ENCODE data around the gene ADAMTSL3. TPM values are rescaled to one million over a fixed set of nuclear protein-coding genes. Genes with fewer than 3 reads are reported as not detected.
A peak's percentile ranks its signal among the peaks of the same experiment; 100 is the strongest.
"Not testable (repeated sequence)": the region's sequence is repeated elsewhere in the genome, so short reads cannot be mapped to it uniquely, and the experiment has no call there.

The ADAMTSL3 gene
- total RNA-seq, 1 experiment from 2014 or later, result 1.8 TPM

DNA sequence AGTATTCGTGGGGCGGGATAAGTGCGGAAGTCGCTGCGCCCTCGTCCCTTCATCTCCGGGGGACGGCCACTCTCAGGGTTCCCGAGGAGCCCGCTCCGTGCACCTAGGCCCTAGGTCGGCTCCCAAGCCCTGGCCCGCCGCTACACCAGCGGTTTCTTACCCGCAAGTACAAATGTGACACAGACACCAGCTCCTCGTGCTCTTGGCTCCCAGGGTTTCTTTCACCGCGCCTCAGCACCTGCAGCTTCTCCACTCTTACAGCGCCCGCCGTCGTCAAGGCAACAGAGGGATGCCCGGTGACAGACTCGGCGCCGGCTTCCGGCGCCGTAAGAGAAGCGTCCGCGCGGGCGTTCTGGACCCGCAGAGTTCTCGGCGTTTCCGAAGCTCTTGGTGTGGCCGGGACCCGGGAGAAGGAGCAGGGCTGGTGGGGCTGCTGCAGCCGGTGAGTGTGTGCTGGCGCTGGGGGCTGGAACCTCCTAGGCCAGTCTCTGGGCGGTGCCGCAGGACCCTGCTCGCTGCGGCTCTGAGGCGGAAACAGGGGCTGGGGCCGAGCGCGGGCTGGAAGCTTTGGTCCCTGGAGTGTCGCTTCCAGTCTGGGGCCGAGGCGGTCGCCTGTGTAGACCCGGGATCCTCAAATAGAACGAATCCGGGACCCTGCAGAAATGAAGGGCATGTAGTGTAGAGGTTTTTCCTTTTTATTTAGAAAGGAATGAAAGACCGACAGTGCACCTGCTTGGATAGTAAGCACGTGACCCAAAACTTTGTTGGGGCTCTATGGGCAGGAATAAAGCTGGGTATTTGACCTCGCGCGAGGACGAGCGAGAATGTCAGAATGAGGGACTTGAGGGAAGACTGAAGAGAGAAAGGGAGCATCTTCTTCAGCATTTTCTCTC lies 426.2 kb downstream of the ADAMTSL3 start:
- ATAC-seq, result peak; percentile 92
- Mint-ChIP-seq H3K4me3 (peak overlapping the region; percentile 82), H3K27ac (no peak overlapping the region), H3K4me1 (peaks cover 10% of the 10 kb centered on the region), H3K36me3 (no peaks in the 10 kb centered on the region), H3K9me3 (no peaks in the 10 kb centered on the region), H3K27me3 (ENCODE audit: low read depth) (peaks cover 88% of the 10 kb centered on the region)
- DNase-seq (ENCODE audit: low spot score), result peak; percentile 77
- TF ChIP-seq FOXP1 (CRISPR knock-in tag; IDR thresholded peaks at IDR 0.05; ENCODE audit: borderline replicate concordance), result no peak
- TF ChIP-seq, protein P1, sequence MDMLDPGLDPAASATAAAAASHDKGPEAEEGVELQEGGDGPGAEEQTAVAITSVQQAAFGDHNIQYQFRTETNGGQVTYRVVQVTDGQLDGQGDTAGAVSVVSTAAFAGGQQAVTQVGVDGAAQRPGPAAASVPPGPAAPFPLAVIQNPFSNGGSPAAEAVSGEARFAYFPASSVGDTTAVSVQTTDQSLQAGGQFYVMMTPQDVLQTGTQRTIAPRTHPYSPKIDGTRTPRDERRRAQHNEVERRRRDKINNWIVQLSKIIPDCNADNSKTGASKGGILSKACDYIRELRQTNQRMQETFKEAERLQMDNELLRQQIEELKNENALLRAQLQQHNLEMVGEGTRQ (CRISPR knock-in tag; IDR thresholded peaks at IDR 0.05), result peak; percentile 54
- TF ChIP-seq, protein P2, sequence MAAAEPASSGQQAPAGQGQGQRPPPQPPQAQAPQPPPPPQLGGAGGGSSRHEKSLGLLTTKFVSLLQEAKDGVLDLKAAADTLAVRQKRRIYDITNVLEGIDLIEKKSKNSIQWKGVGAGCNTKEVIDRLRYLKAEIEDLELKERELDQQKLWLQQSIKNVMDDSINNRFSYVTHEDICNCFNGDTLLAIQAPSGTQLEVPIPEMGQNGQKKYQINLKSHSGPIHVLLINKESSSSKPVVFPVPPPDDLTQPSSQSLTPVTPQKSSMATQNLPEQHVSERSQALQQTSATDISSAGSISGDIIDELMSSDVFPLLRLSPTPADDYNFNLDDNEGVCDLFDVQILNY (CRISPR knock-in tag; IDR thresholded peaks at IDR 0.05), result 0 out of 2 replicates have a peak, but pooled peaks have one; percentile 39
- CTCF ChIA-PET, result interaction anchor here (0.6 to 1.6 kb wide), 2 partner anchors 45 to 63 kb away, joined by 3 to 11 read pairs; no protein-coding TSS in a partner anchor
- POLR2A ChIA-PET, result no interaction called here

DNA sequence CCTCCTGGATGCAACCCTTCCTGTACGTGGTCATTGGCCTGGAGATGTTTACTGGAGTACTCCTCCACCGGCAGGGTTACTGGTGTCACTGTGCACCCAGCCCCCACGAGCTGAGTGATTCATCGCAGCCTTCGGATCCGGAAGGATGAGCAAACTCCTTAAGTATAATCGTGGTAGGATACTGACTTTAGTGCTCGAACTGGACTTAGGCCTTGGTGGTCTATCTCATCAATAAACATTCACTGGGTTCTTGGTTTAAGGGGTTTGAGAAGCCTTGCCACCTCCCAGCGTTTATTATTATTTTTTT lies 426.8 kb downstream of the ADAMTSL3 start:
- POLR2A ChIA-PET; ATAC-seq; H3K27ac Mint-ChIP-seq; H3K4me1 Mint-ChIP-seq; H3K36me3 Mint-ChIP-seq; H3K9me3 Mint-ChIP-seq; DNase-seq (ENCODE audit: low spot score): not testable (repeated sequence)
- H3K27me3 Mint-ChIP-seq (ENCODE audit: low read depth), result peaks cover 84% of the 10 kb centered on the region
- CTCF ChIA-PET, result interaction anchor here (1.6 kb wide), 1 partner anchor 46 kb away, joined by 11 read pairs; no protein-coding TSS in a partner anchor
- H3K4me3 Mint-ChIP-seq, result peak overlapping the region; percentile 82

DNA sequence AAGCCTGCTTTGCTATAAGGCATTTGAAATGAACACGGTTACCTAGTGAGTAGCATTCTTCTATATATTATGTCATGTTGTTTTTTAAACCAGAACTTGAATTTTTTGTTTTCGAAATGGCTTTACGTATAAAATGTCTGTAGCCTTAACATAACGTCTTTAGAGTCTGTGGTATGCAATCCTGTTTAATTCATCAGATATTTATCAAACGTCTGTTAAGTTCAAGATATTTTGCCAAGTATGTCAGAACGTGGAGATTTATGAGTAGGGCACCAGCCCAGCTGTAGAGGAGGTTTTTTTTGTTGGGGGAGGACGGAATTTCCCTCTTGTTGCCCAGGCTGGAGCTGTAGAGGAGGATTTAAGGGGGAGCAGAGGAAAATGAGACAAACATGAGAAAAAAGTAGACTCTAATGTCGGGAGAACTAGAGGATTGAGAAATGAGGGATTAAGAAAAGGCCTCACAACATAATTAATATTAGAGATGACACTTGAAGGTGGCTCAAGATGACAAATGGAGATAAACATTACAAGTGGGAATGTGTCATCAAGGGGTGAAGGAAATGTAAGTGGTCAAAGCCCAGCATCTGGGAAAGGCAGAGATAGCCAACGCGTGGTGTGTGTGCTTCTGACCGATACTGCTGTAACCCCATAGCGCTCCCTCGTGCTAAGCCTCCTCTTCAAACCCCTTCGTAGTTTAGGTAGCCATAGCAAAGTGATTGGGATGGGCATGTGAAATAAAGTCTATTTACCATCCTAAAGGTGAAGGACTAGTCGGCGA lies 427.7 kb downstream of the ADAMTSL3 start:
- CTCF ChIA-PET, result no interaction called here
- H3K36me3 Mint-ChIP-seq, result no peaks in the 10 kb centered on the region
- peaks cover 79% of the 10 kb centered on the region for H3K27me3 Mint-ChIP-seq (ENCODE audit: low read depth)
- POLR2A ChIA-PET, result no interaction called here
- DNase-seq (ENCODE audit: low spot score), result no peak
- H3K4me1 Mint-ChIP-seq, result peaks cover 10% of the 10 kb centered on the region
- ATAC-seq, result no peak
- no peak overlapping the region for H3K27ac Mint-ChIP-seq
- no peak overlapping the region for H3K4me3 Mint-ChIP-seq
- no peaks in the 10 kb centered on the region for H3K9me3 Mint-ChIP-seq
- TF ChIP-seq, protein P3, sequence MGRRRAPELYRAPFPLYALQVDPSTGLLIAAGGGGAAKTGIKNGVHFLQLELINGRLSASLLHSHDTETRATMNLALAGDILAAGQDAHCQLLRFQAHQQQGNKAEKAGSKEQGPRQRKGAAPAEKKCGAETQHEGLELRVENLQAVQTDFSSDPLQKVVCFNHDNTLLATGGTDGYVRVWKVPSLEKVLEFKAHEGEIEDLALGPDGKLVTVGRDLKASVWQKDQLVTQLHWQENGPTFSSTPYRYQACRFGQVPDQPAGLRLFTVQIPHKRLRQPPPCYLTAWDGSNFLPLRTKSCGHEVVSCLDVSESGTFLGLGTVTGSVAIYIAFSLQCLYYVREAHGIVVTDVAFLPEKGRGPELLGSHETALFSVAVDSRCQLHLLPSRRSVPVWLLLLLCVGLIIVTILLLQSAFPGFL (CRISPR knock-in tag; IDR thresholded peaks at IDR 0.05; ENCODE audit: borderline replicate concordance), result no peak
- TF ChIP-seq ZNF396 (CRISPR knock-in tag; IDR thresholded peaks at IDR 0.05; ENCODE audit: borderline replicate concordance) (no peak), NFATC4 (CRISPR knock-in tag; IDR thresholded peaks at IDR 0.05) (no peak), JAZF1 (CRISPR knock-in tag; IDR thresholded peaks at IDR 0.05) (no peak), FOXK1 (CRISPR knock-in tag; IDR thresholded peaks at IDR 0.05) (no peak), NFYB (CRISPR knock-in tag; conservative IDR thresholded peaks at IDR 0.05; ENCODE audit: low read depth) (no peak), CBFB (CRISPR knock-in tag; IDR thresholded peaks at IDR 0.05; ENCODE audit: low read depth) (no peak), GTF2I (CRISPR knock-in tag; conservative IDR thresholded peaks at IDR 0.05) (no peak), SP1 (CRISPR knock-in tag; conservative IDR thresholded peaks at IDR 0.05) (no peak), FOXP1 (CRISPR knock-in tag; IDR thresholded peaks at IDR 0.05; ENCODE audit: borderline replicate concordance) (no peak)
- TF ChIP-seq, protein P4, sequence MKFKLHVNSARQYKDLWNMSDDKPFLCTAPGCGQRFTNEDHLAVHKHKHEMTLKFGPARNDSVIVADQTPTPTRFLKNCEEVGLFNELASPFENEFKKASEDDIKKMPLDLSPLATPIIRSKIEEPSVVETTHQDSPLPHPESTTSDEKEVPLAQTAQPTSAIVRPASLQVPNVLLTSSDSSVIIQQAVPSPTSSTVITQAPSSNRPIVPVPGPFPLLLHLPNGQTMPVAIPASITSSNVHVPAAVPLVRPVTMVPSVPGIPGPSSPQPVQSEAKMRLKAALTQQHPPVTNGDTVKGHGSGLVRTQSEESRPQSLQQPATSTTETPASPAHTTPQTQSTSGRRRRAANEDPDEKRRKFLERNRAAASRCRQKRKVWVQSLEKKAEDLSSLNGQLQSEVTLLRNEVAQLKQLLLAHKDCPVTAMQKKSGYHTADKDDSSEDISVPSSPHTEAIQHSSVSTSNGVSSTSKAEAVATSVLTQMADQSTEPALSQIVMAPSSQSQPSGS (CRISPR knock-in tag; IDR thresholded peaks at IDR 0.05; ENCODE audit: borderline replicate concordance, low read depth), result no peak
- TF ChIP-seq, protein P5, sequence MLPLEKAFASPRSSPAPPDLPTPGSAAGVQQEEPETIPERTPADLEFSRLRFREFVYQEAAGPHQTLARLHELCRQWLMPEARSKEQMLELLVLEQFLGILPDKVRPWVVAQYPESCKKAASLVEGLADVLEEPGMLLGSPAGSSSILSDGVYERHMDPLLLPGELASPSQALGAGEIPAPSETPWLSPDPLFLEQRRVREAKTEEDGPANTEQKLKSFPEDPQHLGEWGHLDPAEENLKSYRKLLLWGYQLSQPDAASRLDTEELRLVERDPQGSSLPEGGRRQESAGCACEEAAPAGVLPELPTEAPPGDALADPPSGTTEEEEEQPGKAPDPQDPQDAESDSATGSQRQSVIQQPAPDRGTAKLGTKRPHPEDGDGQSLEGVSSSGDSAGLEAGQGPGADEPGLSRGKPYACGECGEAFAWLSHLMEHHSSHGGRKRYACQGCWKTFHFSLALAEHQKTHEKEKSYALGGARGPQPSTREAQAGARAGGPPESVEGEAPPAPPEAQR (CRISPR knock-in tag; IDR thresholded peaks at IDR 0.05), result no peak
- TF ChIP-seq, protein P6, sequence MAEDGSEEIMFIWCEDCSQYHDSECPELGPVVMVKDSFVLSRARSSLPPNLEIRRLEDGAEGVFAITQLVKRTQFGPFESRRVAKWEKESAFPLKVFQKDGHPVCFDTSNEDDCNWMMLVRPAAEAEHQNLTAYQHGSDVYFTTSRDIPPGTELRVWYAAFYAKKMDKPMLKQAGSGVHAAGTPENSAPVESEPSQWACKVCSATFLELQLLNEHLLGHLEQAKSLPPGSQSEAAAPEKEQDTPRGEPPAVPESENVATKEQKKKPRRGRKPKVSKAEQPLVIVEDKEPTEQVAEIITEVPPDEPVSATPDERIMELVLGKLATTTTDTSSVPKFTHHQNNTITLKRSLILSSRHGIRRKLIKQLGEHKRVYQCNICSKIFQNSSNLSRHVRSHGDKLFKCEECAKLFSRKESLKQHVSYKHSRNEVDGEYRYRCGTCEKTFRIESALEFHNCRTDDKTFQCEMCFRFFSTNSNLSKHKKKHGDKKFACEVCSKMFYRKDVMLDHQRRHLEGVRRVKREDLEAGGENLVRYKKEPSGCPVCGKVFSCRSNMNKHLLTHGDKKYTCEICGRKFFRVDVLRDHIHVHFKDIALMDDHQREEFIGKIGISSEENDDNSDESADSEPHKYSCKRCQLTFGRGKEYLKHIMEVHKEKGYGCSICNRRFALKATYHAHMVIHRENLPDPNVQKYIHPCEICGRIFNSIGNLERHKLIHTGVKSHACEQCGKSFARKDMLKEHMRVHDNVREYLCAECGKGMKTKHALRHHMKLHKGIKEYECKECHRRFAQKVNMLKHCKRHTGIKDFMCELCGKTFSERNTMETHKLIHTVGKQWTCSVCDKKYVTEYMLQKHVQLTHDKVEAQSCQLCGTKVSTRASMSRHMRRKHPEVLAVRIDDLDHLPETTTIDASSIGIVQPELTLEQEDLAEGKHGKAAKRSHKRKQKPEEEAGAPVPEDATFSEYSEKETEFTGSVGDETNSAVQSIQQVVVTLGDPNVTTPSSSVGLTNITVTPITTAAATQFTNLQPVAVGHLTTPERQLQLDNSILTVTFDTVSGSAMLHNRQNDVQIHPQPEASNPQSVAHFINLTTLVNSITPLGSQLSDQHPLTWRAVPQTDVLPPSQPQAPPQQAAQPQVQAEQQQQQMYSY (CRISPR knock-in tag; IDR thresholded peaks at IDR 0.05), result no peak
- TF ChIP-seq, protein P7, sequence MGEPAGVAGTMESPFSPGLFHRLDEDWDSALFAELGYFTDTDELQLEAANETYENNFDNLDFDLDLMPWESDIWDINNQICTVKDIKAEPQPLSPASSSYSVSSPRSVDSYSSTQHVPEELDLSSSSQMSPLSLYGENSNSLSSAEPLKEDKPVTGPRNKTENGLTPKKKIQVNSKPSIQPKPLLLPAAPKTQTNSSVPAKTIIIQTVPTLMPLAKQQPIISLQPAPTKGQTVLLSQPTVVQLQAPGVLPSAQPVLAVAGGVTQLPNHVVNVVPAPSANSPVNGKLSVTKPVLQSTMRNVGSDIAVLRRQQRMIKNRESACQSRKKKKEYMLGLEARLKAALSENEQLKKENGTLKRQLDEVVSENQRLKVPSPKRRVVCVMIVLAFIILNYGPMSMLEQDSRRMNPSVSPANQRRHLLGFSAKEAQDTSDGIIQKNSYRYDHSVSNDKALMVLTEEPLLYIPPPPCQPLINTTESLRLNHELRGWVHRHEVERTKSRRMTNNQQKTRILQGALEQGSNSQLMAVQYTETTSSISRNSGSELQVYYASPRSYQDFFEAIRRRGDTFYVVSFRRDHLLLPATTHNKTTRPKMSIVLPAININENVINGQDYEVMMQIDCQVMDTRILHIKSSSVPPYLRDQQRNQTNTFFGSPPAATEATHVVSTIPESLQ (CRISPR knock-in tag; IDR thresholded peaks at IDR 0.05), result no peak
